Thoracic aorta (tissue), 2 donors: ENCODE data around the gene SSBP3. TPM values are rescaled to one million over a fixed set of nuclear protein-coding genes. Genes with fewer than 3 reads are reported as not detected.

Source experiments
- ATAC-seq: fragments of 150-250 bp; one replicate; pipeline ENCODE4 v1.8.0; 2017; ENCODE audit warnings: low read depth; ENCODE audit not compliant: insufficient number of reproducible peaks, low FRiP score
- DNase-seq: peaks from one replicate; pipeline ENCODE4 v3.0.0-alpha.2; 2020; ENCODE audit warnings: low spot score
- H3K27ac ChIP-seq, 2 donors: fragments of 200-600 bp; sonication (generic); 1 replicate in 1 of 2; 2 replicates in 1 of 2; pipeline ENCODE4 v1.5.1; 2016; ENCODE audit warnings: mild to moderate bottlenecking in 2 of 2, moderate library complexity in 2 of 2
- H3K27me3 ChIP-seq: fragments of 200-600 bp; sonication (generic); replicated peaks from 2 replicates; pipeline ENCODE4 v1.6.0; 2016; ENCODE audit warnings: mild to moderate bottlenecking; ENCODE audit not compliant: insufficient read depth
- H3K36me3 ChIP-seq: fragments of 200-600 bp; sonication (generic); one replicate; pipeline ENCODE4 v1.5.1; 2016
- H3K4me1 ChIP-seq, 2 donors: fragments of 200-600 bp; sonication (generic); 1 replicate in 1 of 2; 2 replicates in 1 of 2; pipeline versions ENCODE4 v1.5.1 to v1.6.0; 2016; ENCODE audit warnings: low read depth in 2 of 2, mild to moderate bottlenecking in 1 of 2; ENCODE audit not compliant: control insufficient read depth in 1 of 2
- H3K4me3 ChIP-seq: fragments of 200-600 bp; sonication (generic); 2 replicates; pipeline ENCODE4 v1.5.1; 2016; ENCODE audit warnings: mild to moderate bottlenecking
- H3K9me3 ChIP-seq: fragments of 200-600 bp; sonication (generic); 2 replicates; pipeline ENCODE4 v1.5.1; 2016
- total RNA-seq, 2 donors: library from RNA; depleted of rRNA; stranded (reverse); fragments of >200 nt; gene quantifications; one replicate each; pipeline versions ENCODE4 v1.1.0 to v1.2.3, GENCODE V29; 2016
- TF ChIP-seq, protein P1 (sequence below): fragments of 200-600 bp; sonication (generic); IDR thresholded peaks from one replicate; pipeline ENCODE4 v1.5.1; 2019; ENCODE audit warnings: antibody characterized with exemption

SSBP3 gene
- total RNA-seq, 2 donors from 2014 or later: 33.4 to 87.1 TPM

DNA sequence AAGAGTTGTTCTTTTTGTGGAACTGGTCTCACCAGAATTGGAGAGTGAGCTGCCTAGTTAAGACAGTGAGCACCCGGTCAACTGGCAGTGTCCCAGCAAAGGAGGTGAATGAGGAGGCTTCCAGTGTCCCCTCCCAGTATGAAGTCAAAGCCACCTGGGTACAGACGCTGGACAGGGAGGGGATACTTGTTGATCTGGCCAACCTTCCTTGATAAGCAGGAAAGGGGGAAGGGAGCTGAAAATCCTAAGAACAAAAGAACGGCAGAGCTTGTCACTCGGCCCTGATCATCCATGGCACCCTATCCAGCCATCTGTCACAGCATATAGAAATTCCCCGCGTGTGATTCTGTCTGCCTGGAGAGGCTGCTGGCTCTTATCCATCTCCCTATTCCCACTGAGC lies 91.5 kb downstream of the SSBP3 start:
- Histone ChIP-seq H3K27me3 (no peaks in the 10 kb centered on the region), H3K9me3 (no peaks in the 10 kb centered on the region), H3K27ac (no peak overlapping the region), H3K36me3 (no peaks in the 10 kb centered on the region), H3K4me1 (peaks cover 6 to 39% of the 10 kb centered on the region in 2 donors), H3K4me3 (no peak overlapping the region)
- TF ChIP-seq, protein P1, sequence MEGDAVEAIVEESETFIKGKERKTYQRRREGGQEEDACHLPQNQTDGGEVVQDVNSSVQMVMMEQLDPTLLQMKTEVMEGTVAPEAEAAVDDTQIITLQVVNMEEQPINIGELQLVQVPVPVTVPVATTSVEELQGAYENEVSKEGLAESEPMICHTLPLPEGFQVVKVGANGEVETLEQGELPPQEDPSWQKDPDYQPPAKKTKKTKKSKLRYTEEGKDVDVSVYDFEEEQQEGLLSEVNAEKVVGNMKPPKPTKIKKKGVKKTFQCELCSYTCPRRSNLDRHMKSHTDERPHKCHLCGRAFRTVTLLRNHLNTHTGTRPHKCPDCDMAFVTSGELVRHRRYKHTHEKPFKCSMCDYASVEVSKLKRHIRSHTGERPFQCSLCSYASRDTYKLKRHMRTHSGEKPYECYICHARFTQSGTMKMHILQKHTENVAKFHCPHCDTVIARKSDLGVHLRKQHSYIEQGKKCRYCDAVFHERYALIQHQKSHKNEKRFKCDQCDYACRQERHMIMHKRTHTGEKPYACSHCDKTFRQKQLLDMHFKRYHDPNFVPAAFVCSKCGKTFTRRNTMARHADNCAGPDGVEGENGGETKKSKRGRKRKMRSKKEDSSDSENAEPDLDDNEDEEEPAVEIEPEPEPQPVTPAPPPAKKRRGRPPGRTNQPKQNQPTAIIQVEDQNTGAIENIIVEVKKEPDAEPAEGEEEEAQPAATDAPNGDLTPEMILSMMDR: no peak
- no peak for DNase-seq
- no peak for ATAC-seq

DNA sequence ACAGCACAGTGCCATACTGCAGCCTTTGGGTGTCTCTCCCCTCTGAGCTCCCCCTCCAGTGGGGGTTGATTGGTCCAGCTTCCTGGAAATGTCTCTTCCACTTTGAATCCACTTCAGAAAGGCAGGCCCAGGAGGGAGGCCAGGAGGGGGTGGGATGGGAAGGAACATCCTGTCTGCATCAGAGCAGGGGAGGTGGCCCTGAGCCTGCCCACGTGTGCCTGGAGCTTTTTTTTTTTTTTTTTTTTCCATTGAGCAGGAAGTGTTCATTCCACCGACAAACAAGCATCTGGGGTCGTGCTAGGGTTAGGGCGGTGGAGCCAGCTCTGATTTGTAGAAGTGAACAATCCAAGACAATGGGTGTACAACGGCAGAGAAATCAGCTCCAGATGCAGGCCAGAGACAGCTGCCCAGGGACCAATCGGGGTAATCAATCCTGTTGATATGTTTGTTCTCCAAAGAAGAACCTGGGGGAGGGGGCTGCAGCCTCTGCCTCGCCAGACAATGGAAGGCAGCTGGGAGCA lies 93.3 kb downstream of the SSBP3 start:
- peaks cover 11 to 52% of the 10 kb centered on the region in 2 donors for H3K4me1 ChIP-seq
- no peak for DNase-seq

DNA sequence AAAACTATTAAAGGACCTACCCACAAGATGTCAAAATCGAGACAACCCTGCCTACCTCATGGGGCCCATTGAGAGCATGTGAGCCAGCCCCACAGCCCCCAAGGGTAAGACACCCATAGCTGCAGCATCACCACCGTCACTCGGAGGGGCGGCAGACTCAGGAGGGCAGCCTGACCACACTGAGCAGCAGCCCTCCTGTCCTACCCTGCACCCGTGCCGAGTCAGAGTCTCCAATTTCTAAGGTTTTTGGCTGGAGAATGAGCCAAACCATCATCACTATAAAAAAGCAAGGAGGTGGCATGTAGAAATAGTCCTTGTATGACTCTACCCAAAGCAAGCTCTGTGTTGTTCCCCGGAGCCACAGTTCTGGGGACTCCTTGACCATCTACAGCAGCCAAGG lies 94.7 kb downstream of the SSBP3 start:
- TF ChIP-seq, protein P1: no peak
- no peak for ATAC-seq
- Histone ChIP-seq H3K4me1 (peaks cover 11 to 52% of the 10 kb centered on the region in 2 donors), H3K27ac (no peak overlapping the region), H3K4me3 (no peak overlapping the region), H3K36me3 (no peaks in the 10 kb centered on the region), H3K27me3 (no peaks in the 10 kb centered on the region), H3K9me3 (no peaks in the 10 kb centered on the region)
- no peak for DNase-seq

More for the DNA sequence above, 93.3 kb downstream of the SSBP3 start:
- no peaks in the 10 kb centered on the region for H3K27me3 ChIP-seq
- TF ChIP-seq, protein P1: no peak
- H3K27ac ChIP-seq: peak overlapping the region in 1 of 2 donors; percentile 31
- no peak overlapping the region for H3K4me3 ChIP-seq
- H3K9me3 ChIP-seq: no peaks in the 10 kb centered on the region
- no peak for ATAC-seq
- no peaks in the 10 kb centered on the region for H3K36me3 ChIP-seq

DNA sequence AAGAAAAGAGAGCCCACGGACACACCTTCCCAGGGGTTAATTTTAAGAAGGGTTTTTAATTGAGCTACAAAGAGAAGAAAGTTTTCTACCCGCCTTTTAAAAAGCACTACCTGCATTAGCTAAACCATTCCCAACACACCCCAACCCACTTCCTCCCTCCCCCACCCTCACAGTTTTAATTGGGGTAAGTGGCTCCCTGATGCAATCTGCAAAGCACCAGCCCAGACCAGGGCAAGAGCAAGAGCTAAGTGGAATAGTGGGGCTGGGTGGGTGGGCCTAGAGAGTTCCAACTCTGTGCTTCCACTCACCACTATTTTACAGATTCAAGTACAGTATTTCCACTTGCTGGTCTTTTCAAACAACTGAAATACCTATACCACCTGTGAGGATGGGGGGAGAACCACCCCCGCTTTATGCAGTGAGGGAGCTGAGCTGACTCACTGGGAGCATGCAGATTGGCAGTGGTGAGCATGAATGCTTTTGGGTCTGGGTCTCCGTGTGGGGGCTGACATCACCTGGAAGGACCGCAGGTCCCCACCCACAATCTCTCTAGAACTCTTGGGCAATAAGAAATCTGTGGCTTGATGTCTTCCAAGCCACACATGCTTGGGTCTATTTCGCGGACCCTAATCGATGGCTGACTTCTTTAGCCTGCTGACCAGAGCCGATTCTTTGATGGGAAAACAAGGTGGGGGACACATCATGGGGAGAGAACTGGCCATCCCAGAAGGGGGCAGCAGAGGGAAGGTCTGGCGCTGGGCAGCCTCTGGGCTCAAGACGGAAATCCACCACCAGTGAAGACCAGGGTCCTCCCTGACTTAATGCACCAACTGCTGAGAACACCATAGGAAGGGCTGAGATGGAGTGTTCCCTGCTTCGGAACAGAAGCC lies 95.5 kb downstream of the SSBP3 start:
- Histone ChIP-seq H3K27ac (peak overlapping the region in 1 of 2 donors; percentile 66), H3K36me3 (no peaks in the 10 kb centered on the region), H3K27me3 (no peaks in the 10 kb centered on the region), H3K4me3 (no peak overlapping the region), H3K4me1 (peaks cover 11 to 52% of the 10 kb centered on the region in 2 donors), H3K9me3 (no peaks in the 10 kb centered on the region)
- ATAC-seq: no peak
- no peak for DNase-seq
- TF ChIP-seq, protein P1: no peak

DNA sequence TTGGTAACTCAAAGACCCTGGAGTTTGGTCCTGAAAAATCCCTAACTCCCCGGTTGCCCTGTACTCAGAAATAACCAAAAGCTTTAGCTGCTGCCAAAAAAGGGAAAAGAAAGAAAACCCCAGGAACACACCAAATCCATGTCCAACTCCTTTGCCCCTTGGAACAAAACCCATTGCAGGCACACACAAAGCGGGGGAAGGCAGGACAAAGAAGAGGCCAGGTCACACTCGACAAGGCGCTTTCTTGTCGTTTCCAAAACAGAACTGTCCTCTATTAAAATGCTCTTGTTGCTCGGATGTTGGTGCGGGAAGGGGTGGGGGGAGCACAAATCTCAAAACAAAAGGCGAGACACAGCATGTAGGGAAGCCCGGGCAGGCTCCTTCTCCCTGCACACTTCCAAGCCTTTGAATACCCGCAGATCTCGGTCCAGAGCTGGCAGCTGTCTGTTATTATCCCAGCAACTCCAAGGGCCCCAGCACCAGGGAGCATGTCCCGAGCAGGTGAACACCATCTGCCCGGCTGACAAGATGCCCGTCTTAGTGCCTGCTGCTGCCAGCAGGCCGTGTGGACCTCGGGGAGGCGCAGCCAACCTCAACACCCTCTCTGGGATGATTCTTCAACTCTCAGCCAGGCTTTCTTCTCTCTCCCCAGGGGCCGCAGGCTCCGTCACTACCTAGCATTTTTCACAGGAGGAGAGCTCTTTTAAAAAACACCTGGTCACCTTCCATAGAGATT lies 96.4 kb downstream of the SSBP3 start:
- H3K27me3 ChIP-seq: no peaks in the 10 kb centered on the region
- DNase-seq (no peak), ATAC-seq (no peak)
- H3K27ac ChIP-seq: peak overlapping the region; percentile 57 to 66
- peak overlapping the region; percentile 39 for H3K4me3 ChIP-seq
- no peaks in the 10 kb centered on the region for H3K36me3 ChIP-seq
- H3K9me3 ChIP-seq: no peaks in the 10 kb centered on the region
- TF ChIP-seq, protein P1: no peak
- H3K4me1 ChIP-seq: peaks cover 11 to 57% of the 10 kb centered on the region in 2 donors
